Stimulated activated CD8-positive, alpha-beta memory T cell treated with anti-CD3 and anti-CD28 coated beads, Interleukin-12 subunit alpha, Interleukin-12 subunit beta, amount 100 ng/mL, for 1 hour (primary cell): ENCODE data around the gene ELOVL5.
"Not testable (repeated sequence)": the region's sequence is repeated elsewhere in the genome, so short reads cannot be mapped to it uniquely, and the experiment has no call there.

Experiments used
- DNase-seq: peaks from one replicate; pipeline ENCODE4 v3.0.0-alpha.2; 2020; ENCODE audit warnings: low read depth

Gene ELOVL5

GRCh38 chr6:53348371-53349208 is at the start of gene ELOVL5:
Gene ELOVL5, minus strand, starts transcription at chr6:53348950. Its CDS starts 53,251 bp downstream, at chr6:53295699.
- peak; percentile 92 for DNase-seq

- DNase-seq: no peak
Measured at GRCh38 chr6:53397283-53397682, 48.5 kb upstream of the ELOVL5 start.

- no peak for DNase-seq
Measured at GRCh38 chr6:53395986-53396385, 47.2 kb upstream of the ELOVL5 start.

GRCh38 chr6:53394704-53395103 is 46.0 kb upstream of the ELOVL5 start:
- no peak for DNase-seq

GRCh38 chr6:53391170-53391569 is 42.4 kb upstream of the ELOVL5 start:
- no peak for DNase-seq

GRCh38 chr6:53390010-53390409 is 41.3 kb upstream of the ELOVL5 start:
- no peak for DNase-seq

GRCh38 chr6:53388615-53389014 is 39.9 kb upstream of the ELOVL5 start:
- DNase-seq: not testable (repeated sequence)

- no peak for DNase-seq
Measured at GRCh38 chr6:53382421-53382820, 33.7 kb upstream of the ELOVL5 start.

GRCh38 chr6:53378208-53378607 is 29.5 kb upstream of the ELOVL5 start:
- no peak for DNase-seq

- no peak for DNase-seq
Measured at GRCh38 chr6:53377793-53378192, 29.0 kb upstream of the ELOVL5 start.

GRCh38 chr6:53377289-53377688 is 28.5 kb upstream of the ELOVL5 start:
- DNase-seq: no peak

- DNase-seq: no peak
Measured at GRCh38 chr6:53376661-53377226, 28.0 kb upstream of the ELOVL5 start.

GRCh38 chr6:53375847-53376246 is 27.1 kb upstream of the ELOVL5 start:
- no peak for DNase-seq

- DNase-seq: no peak
Measured at GRCh38 chr6:53373638-53374037, 24.9 kb upstream of the ELOVL5 start.

GRCh38 chr6:53369876-53370515 is 21.2 kb upstream of the ELOVL5 start:
- DNase-seq: no peak

- DNase-seq: no peak
Measured at GRCh38 chr6:53369051-53369450, 20.3 kb upstream of the ELOVL5 start.

- no peak for DNase-seq
Measured at GRCh38 chr6:53366128-53366641, 17.4 kb upstream of the ELOVL5 start.

GRCh38 chr6:53363341-53364079 is 14.8 kb upstream of the ELOVL5 start:
- DNase-seq: no peak

GRCh38 chr6:53361549-53362031 is 12.8 kb upstream of the ELOVL5 start:
- DNase-seq: no peak

GRCh38 chr6:53360093-53360912 is 11.6 kb upstream of the ELOVL5 start:
- DNase-seq: no peak

- DNase-seq: no peak
Measured at GRCh38 chr6:53359843-53360092, 11.0 kb upstream of the ELOVL5 start.
